GM12878 (cell line): ENCODE results near the gene GJD2. TPM values are rescaled to one million over a fixed set of nuclear protein-coding genes. Genes with fewer than 3 reads are reported as not detected.

Source experiments
- ATAC-seq: fragments of 200-7000 bp; cut with Tn5 transposase; 3 replicates; pipeline ENCODE4 v1.9.1; 2020; ENCODE audit warnings: mild to moderate bottlenecking, moderate library complexity
- BruUV-seq: library from RNA; stranded (reverse); fragments of 400-500 nt; replicated peaks from 2 replicates; lab custom pipeline; 2021; lab: Mats Ljungman, UMichigan
- CTCF ChIA-PET: fragments of 300-600 bp; sonication (Branson Sonifier 250); formaldehyde crosslinking; extraction: SDS; loops from one replicate; lab custom pipeline; 2021; ENCODE audit warnings: inconsistent platforms; lab: Yijun Ruan, JAX
- POLR2A ChIA-PET: fragments of 350-600 bp; formaldehyde crosslinking; extraction: SDS; loops from one replicate; lab custom pipeline; 2021; ENCODE audit warnings: inconsistent platforms; lab: Charles Lee
- RAD21 ChIA-PET: fragments of 300-600 bp; sonication (Branson Sonifier 250); formaldehyde crosslinking; loops from one replicate; lab custom pipeline; 2023; ENCODE audit warnings: antibody characterized with exemption; ENCODE audit not compliant: unreplicated experiment; lab: Charles Lee
- SMC1A ChIA-PET: fragments of 300-600 bp; sonication (Branson Sonifier 250); formaldehyde crosslinking; loops from one replicate; lab custom pipeline; 2023; ENCODE audit not compliant: unreplicated experiment, uncharacterized antibody; lab: Charles Lee
- DNase-seq: peaks from one replicate; pipeline ENCODE4 v3.0.0-alpha.2; 2011; ENCODE audit warnings: low read depth, low spot score
- FAIRE-seq: peaks from 3 replicates; lab custom pipeline; 2011; peaks lifted over from hg19 to GRCh38; lab: Jason Lieb, UNC
- H2AFZ ChIP-seq: 2 replicates; pipeline ENCODE4 v1.6.0; 2011; ENCODE audit warnings: low read depth, low read length, control low read depth; ENCODE audit not compliant: control insufficient read depth
- H3K27ac ChIP-seq: 2 replicates; pipeline ENCODE4 v1.5.1; 2011; ENCODE audit warnings: control low read depth; ENCODE audit not compliant: control insufficient read depth, insufficient read depth
- H3K27me3 ChIP-seq, 2 experiments: replicated peaks in 1 of 2; 2 replicates each; pipeline versions ENCODE4 v1.6.0 to v1.6.1; 2011; ENCODE audit warnings: low read length in 1 of 2; ENCODE audit not compliant: control insufficient read depth in 2 of 2, insufficient read depth in 2 of 2
- H3K36me3 ChIP-seq, 2 experiments: 2 replicates each; pipeline ENCODE4 v1.5.1; 2011; ENCODE audit warnings: low read length in 1 of 2; ENCODE audit not compliant: control insufficient read depth in 2 of 2, insufficient read depth in 2 of 2
- H3K4me1 ChIP-seq: 2 replicates; pipeline ENCODE4 v1.6.1; 2011; ENCODE audit warnings: mild to moderate bottlenecking, low read length, moderate library complexity, mixed read lengths; ENCODE audit not compliant: control insufficient read depth, insufficient read depth
- H3K4me2 ChIP-seq: 2 replicates; pipeline ENCODE4 v1.6.0; 2011; ENCODE audit warnings: control low read depth; ENCODE audit not compliant: control insufficient read depth, insufficient read depth
- H3K4me3 ChIP-seq: fragments of 200-600 bp; sonication (generic); 2 replicates; pipeline ENCODE4 v1.5.1; 2016
- H3K79me2 ChIP-seq: 2 replicates; pipeline ENCODE4 v1.6.0; 2011; ENCODE audit warnings: low read length; ENCODE audit not compliant: control insufficient read depth, insufficient read depth
- H3K9ac ChIP-seq: 2 replicates; pipeline ENCODE4 v1.8.0; 2011; ENCODE audit warnings: low read length, control low read depth, mixed read lengths; ENCODE audit not compliant: control insufficient read depth, insufficient read depth
- H3K9me3 ChIP-seq: replicated peaks from 3 replicates; pipeline ENCODE4 v1.5.1; 2011; ENCODE audit warnings: mild to moderate bottlenecking, low read length; ENCODE audit not compliant: control insufficient read depth, insufficient read depth
- H4K20me1 ChIP-seq: 2 replicates; pipeline ENCODE4 v1.6.0; 2011; ENCODE audit not compliant: control insufficient read depth, insufficient read depth
- BMI1 ChIP-seq: fragments of 450-650 bp; IDR thresholded peaks from 2 replicates; pipeline ENCODE4 v1.6.1; 2016; ENCODE audit warnings: mild to moderate bottlenecking, moderate library complexity, borderline replicate concordance
- BRCA1 ChIP-seq: IDR thresholded peaks from 2 replicates; pipeline ENCODE4 v1.6.1; 2011; ENCODE audit warnings: low read depth, low read length, improper control_type of control experiment
- CREM ChIP-seq: IDR thresholded peaks from 2 replicates; pipeline ENCODE4 v1.6.1; 2014; ENCODE audit warnings: antibody characterized with exemption, low read depth
- MTA2 ChIP-seq: fragments of 450-650 bp; IDR thresholded peaks from 2 replicates; pipeline ENCODE4 v1.6.1; 2016; ENCODE audit warnings: low read depth, mild to moderate bottlenecking, moderate library complexity
- MYB ChIP-seq: fragments of 150-350 bp; IDR thresholded peaks from 2 replicates; pipeline ENCODE4 v1.6.1; 2014; ENCODE audit warnings: mild to moderate bottlenecking, low read depth, low read length, borderline replicate concordance
- NFXL1 ChIP-seq: fragments of 450-650 bp; IDR thresholded peaks from 2 replicates; pipeline ENCODE4 v1.6.1; 2017; ENCODE audit warnings: antibody characterized with exemption, mild to moderate bottlenecking, borderline replicate concordance
- SP1 ChIP-seq: IDR thresholded peaks from one replicate; pipeline ENCODE4 v1.6.1; 2011; ENCODE audit warnings: low read depth, low read length
- YY1 ChIP-seq: IDR thresholded peaks from 2 replicates; pipeline ENCODE4 v1.6.1; 2011; ENCODE audit warnings: low read depth, mild to moderate bottlenecking, low read length
- ZNF274 ChIP-seq: IDR thresholded peaks from one replicate; pipeline ENCODE4 v1.8.0; 2011; ENCODE audit not compliant: insufficient read length, insufficient read depth
- WGBS: methylation state at CpG from one replicate; pipeline ENCODE4 v1.1.6; 2016; ENCODE audit warnings: low lambda C conversion rate; ENCODE audit not compliant: insufficient replicate concordance, insufficient coverage; ENCODE audit errors: missing lambda C conversion rate; 5-methylcytosine and 5-hydroxymethylcytosine counted together
- in situ Hi-C: fragments of 300-500 bp; cut with MboI; formaldehyde crosslinking; loops from 9 replicates; pipeline ENCODE4 v1.14.3; 2018; ENCODE audit warnings: mixed read lengths
- intact Hi-C: fragments of 100-400 bp; cut with micrococcal nuclease; formaldehyde crosslinking; loops from one replicate; pipeline ENCODE4 v1.14.2; 2022; ENCODE audit not compliant: unreplicated experiment
- polyA plus RNA-seq, 11 experiments: library from polyadenylated mRNA; depleted of rRNA in 4 of 11; unstranded in 6 of 11; stranded (reverse) in 5 of 11; fragments of >200 nt; fragmentation: Nextera tagmentation in 4 of 11; fragmentation: Illumina TruSeq in 1 of 11; extraction: Ambion mirVana in 4 of 11; extraction: Trizol in 1 of 11; gene quantifications; 1 replicate in 1 of 11; 2 replicates in 10 of 11; pipeline versions ENCODE4 v1.2.1 to v1.2.3, GENCODE V29; 2011 to 2016; ENCODE audit warnings: inconsistent platforms in 2 of 11, missing spikeins in 2 of 11, low read depth in 1 of 11
- total RNA-seq, 4 experiments: library from RNA; depleted of rRNA in 3 of 4; stranded (reverse); fragments of >200 nt in 3 of 4; fragmentation: Illumina TruSeq in 1 of 4; extraction: Trizol in 1 of 4; gene quantifications; 2 replicates each; pipeline versions ENCODE4 v1.2.1 to v1.2.3, GENCODE V29; 2013 to 2021
- TF ChIP-seq, protein P1 (sequence below): IDR thresholded peaks from 2 replicates; pipeline ENCODE4 v1.6.1; 2012; ENCODE audit warnings: mild to moderate bottlenecking, low read depth, low read length
- TF ChIP-seq, protein P2 (sequence below): IDR thresholded peaks from 2 replicates; pipeline ENCODE4 v1.6.1; 2011; ENCODE audit warnings: low read depth, mild to moderate bottlenecking, low read length, moderate library complexity, borderline replicate concordance; ENCODE audit errors: extremely low read depth
- TF ChIP-seq, protein P3 (sequence below): IDR thresholded peaks from 2 replicates; pipeline ENCODE4 v1.6.1; 2011; ENCODE audit warnings: borderline replicate concordance, low read depth, mild to moderate bottlenecking, moderate library complexity, mixed read lengths, low read length; ENCODE audit not compliant: insufficient read depth; ENCODE audit errors: extremely low read length
- TF ChIP-seq, protein P4 (sequence below): fragments of 450-650 bp; formaldehyde crosslinking; IDR thresholded peaks from 2 replicates; pipeline ENCODE4 v1.5.0; 2022; ENCODE audit warnings: mild to moderate bottlenecking, missing genetic modification characterization

The GJD2 gene
- total and polyA plus RNA-seq, 10 of the 15 experiments (the other 5 are each of a cell fraction or from before 2014, with no cell fraction given): not detected

DNA sequence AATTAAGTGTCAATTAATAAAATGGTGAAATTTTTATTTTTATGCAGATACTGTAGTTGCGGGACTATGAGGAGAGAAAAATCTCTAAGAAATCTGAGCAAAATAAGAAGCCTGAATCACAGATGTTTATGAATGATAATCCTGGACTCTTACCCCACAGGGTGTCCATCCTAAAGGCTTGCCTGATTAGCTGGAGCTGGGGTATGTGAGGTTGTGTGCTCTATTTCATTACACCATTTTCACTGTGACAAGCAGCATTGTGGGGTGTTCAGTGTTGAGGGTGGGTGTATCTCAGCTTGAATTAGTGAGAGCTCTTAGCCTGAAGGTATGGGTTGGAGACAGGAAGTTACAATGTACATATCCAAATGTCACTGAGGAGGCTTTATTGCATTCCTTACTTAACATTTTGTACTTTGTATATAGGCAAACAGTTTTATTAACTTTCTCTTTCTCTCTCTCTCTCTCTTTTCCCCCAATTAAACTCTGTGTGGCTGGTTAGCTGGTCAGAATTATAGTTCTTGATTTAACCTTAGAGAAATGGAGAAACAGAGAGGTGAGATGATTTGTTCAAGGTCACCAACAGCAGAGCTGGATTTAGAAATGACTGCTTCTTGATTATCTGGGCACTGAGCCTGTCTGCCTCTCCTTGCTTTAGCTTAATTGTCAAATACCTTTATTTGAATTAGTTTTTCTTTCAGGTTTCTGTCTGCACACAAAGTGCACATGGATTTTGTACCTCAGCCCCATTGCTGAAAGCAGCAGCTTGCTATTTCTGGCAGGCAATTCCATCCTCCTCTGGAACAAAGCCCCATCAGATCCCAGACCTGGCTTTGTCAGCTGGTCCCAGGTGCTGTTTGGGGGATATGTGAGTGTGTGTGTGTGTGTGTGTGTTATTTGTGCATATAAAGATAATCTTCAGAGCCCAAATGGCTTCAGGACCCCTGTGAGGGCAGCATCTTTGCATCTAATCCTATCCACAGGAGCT lies 35.8 kb downstream of the GJD2 start (continued):
- no peak for TF ChIP-seq CREM
- TF ChIP-seq ZNF274: no peak
- TF ChIP-seq, protein P1, sequence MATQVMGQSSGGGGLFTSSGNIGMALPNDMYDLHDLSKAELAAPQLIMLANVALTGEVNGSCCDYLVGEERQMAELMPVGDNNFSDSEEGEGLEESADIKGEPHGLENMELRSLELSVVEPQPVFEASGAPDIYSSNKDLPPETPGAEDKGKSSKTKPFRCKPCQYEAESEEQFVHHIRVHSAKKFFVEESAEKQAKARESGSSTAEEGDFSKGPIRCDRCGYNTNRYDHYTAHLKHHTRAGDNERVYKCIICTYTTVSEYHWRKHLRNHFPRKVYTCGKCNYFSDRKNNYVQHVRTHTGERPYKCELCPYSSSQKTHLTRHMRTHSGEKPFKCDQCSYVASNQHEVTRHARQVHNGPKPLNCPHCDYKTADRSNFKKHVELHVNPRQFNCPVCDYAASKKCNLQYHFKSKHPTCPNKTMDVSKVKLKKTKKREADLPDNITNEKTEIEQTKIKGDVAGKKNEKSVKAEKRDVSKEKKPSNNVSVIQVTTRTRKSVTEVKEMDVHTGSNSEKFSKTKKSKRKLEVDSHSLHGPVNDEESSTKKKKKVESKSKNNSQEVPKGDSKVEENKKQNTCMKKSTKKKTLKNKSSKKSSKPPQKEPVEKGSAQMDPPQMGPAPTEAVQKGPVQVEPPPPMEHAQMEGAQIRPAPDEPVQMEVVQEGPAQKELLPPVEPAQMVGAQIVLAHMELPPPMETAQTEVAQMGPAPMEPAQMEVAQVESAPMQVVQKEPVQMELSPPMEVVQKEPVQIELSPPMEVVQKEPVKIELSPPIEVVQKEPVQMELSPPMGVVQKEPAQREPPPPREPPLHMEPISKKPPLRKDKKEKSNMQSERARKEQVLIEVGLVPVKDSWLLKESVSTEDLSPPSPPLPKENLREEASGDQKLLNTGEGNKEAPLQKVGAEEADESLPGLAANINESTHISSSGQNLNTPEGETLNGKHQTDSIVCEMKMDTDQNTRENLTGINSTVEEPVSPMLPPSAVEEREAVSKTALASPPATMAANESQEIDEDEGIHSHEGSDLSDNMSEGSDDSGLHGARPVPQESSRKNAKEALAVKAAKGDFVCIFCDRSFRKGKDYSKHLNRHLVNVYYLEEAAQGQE: no peak
- TF ChIP-seq BMI1: no peak

DNA sequence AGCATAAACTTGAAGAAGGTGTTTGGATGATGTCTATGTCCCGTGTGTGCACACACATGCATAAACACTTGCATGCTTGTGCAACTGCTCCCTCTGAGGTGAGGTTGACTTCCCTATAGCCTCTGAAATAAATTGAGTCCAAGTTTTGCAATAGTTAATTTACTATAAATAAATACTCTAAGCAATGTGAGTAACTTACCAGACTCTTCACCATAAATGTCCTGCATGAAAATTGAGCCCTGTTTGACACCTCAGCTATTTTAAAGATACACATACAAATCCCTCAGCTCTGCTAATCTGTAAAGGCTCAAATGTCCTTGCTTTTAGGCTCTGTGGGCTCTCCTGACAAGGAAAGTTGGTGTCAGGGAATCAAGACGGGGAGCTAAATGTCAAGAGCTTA lies 37.1 kb downstream of the GJD2 start:
- in situ Hi-C loops: no loop called here
- Histone ChIP-seq H3K79me2 (no peaks in the 10 kb centered on the region), H3K9me3 (no peaks in the 10 kb centered on the region), H3K27me3 (peaks cover 0 to 2% of the 10 kb centered on the region in 2 experiments; a peak in 3 of 4 replicates), H3K4me2 (no peak overlapping the region), H4K20me1 (no peaks in the 10 kb centered on the region), H2AFZ (no peak overlapping the region), H3K4me3 (no peak overlapping the region), H3K9ac (no peak overlapping the region), H3K4me1 (no peaks in the 10 kb centered on the region), H3K36me3 (no peaks in the 10 kb centered on the region), H3K27ac (no peak overlapping the region)
- FAIRE-seq (no peak), DNase-seq (no peak), ATAC-seq (no peak)
- ChIA-PET SMC1A (no interaction called here), CTCF (interaction anchor here (1.1 kb wide), 1 partner anchor 9 kb away, joined by 3 read pairs; no protein-coding TSS in a partner anchor), RAD21 (no interaction called here), POLR2A (no interaction called here)
- 26% methylated on average over 2 of the region's 2 CpGs for WGBS
- BruUV-seq: no TSS peak
- intact Hi-C loops: no loop called here
- TF ChIP-seq YY1: no peak
- TF ChIP-seq, protein P2, sequence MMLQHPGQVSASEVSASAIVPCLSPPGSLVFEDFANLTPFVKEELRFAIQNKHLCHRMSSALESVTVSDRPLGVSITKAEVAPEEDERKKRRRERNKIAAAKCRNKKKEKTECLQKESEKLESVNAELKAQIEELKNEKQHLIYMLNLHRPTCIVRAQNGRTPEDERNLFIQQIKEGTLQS: no peak
- TF ChIP-seq, protein P3, sequence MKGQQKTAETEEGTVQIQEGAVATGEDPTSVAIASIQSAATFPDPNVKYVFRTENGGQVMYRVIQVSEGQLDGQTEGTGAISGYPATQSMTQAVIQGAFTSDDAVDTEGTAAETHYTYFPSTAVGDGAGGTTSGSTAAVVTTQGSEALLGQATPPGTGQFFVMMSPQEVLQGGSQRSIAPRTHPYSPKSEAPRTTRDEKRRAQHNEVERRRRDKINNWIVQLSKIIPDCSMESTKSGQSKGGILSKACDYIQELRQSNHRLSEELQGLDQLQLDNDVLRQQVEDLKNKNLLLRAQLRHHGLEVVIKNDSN: no peak
- TF ChIP-seq NFXL1: no peak
- TF ChIP-seq, protein P4, sequence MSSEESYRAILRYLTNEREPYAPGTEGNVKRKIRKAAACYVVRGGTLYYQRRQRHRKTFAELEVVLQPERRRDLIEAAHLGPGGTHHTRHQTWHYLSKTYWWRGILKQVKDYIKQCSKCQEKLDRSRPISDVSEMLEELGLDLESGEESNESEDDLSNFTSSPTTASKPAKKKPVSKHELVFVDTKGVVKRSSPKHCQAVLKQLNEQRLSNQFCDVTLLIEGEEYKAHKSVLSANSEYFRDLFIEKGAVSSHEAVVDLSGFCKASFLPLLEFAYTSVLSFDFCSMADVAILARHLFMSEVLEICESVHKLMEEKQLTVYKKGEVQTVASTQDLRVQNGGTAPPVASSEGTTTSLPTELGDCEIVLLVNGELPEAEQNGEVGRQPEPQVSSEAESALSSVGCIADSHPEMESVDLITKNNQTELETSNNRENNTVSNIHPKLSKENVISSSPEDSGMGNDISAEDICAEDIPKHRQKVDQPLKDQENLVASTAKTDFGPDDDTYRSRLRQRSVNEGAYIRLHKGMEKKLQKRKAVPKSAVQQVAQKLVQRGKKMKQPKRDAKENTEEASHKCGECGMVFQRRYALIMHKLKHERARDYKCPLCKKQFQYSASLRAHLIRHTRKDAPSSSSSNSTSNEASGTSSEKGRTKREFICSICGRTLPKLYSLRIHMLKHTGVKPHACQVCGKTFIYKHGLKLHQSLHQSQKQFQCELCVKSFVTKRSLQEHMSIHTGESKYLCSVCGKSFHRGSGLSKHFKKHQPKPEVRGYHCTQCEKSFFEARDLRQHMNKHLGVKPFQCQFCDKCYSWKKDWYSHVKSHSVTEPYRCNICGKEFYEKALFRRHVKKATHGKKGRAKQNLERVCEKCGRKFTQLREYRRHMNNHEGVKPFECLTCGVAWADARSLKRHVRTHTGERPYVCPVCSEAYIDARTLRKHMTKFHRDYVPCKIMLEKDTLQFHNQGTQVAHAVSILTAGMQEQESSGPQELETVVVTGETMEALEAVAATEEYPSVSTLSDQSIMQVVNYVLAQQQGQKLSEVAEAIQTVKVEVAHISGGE (CRISPR knock-in tag): no peak
- TF ChIP-seq BRCA1: no peak
- no peak for TF ChIP-seq MYB
- no peak for TF ChIP-seq SP1
- TF ChIP-seq MTA2: no peak
